Globus pallidus (tissue), 1 donor: ENCODE measurements around the gene SHCBP1L.

Experiments used
- DNase-seq: peaks from one replicate; pipeline ENCODE4 v3.0.0-alpha.2; 2015; ENCODE audit warnings: low spot score

Gene SHCBP1L

DNA sequence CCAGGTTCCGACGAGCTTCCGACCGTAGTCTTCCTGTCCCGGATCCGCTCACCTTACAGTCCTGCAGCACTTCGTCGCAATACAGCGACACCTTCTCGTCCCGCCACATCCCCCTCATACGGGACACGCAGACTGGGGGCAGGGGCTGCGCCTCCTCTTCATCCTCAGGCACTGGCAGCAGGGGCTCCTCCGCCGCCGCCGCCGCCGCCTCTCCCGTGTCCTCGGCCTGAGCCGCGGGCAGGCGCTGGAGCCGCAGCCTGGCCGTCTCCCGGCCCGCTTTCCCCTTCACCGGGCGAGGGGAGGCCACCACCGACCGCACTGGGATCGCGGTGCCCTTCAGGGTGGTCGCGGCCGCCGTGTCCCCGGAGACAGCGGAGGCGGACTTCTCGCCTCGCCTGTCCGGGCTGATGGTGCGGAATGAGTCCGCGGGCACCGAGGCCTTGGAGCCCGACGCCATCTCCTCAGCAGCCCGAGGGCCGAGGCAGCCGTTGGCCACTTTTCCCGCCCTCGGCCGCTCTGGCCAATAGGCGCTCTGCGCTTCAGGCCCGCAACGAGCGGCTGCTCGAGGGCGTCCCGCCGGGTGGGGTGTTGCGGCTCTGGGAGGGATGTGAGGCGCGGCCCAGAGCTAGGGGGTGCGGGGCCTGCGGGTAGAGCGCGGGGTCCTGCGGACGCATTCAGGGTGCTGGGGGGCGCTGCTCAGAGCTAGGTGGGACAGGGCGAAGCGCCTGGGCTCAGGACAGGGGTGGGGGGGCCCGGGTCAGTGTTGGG is at the start of gene SHCBP1L:
SHCBP1L (minus strand) TSS at position 490 of the 768 bp plus-strand sequence; CDS start at position 457, 33 bp downstream.
- no peak for DNase-seq

DNA sequence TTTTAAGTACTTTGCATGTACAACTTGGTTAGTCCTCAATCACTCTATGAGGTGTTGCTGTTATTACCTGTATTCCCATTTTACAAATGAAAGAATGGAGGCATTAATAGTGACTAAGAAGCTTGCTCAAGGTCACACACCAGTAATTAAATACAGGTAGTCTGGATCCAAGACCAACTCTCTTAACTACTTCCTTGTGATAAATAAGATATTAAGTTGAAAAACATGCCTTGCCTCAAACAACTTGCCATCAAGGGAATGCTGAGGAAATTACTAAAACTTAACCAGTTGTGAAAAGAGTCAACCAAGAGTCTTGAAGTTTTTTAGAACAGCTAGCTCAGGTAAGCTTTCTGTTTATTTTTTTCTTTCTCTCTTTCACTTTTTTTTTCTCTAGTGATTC is 49.3 kb upstream of the SHCBP1L start:
- no peak for DNase-seq

DNA sequence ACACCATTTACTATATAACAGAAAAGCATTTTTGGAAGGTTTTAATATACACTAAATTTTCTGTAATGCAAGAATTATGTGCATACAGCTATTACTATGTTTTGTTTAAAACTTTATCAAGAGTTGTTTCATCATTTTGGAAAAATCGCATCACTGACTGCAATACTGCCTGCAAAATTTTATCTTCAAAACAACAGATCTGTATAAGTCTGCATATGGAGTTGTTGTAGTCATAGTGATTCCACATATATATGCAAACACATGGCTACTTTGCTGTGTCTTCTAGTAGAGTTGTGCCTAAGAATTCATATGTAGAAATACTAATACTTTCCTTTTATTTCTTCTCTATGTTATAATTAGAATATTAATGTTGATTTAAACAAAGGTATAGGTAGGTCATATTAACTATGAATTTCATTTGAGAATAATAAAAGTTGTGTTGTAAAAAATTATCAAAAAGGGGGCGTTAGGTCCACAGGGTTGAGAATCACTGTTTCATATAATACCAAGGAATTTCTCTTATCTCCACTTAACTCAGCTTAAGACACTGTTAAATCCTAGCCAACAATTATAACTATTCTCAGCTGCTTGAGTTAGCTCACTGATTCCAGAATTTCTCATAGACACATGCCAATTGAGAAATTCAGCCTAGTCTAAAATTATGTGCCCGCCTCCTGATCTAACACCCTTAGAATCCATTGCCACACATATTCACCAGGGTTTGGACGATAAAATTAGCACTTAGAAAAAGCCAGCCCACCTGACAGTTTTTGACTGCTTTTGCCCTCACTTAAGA is 47.4 kb upstream of the SHCBP1L start:
- no peak for DNase-seq

- DNase-seq = no peak
Observed at GRCh38 chr1:182998482-182998881, 45.5 kb upstream of the SHCBP1L start.

DNA sequence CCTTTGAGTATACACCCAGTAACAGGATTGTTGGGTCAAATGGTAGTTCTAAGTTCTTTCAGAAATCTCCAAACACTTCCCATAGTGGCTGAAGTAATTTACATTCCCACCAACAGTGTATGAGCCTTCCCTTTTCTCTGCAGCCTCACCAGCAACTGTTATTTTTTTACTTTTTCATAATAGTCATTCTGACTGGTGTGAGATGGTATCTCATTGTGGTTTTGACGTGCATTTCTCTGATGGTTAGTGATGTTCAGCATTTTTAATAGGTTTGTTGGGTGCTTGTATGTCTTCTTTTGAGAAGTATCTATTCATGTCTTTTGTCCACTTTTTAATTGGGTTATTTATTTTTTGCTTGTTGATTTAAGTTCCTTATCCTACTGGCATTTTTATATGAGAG is 43.9 kb upstream of the SHCBP1L start:
- no peak for DNase-seq

GRCh38 chr1:182995894-182996293 is 42.9 kb upstream of the SHCBP1L start:
- DNase-seq = no peak

DNA sequence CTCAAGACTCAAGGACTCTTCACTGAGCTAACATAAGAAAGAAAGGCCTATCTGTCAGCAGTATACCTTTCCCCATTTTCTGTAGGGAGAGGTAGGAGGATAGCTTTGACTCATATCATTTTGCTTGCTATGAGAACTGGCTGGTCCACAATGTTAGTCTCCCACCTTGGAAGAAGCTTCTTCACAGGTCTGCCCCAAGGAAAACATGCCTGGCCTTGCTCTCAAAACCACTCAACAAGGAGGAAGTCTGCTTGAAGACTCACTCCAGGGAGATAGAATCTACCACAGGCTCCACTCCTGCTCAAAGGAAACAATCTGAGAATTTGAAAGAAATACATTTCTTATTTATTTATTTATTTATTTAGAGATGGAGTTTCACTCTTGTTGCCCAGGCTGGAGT is 40.8 kb upstream of the SHCBP1L start:
- no peak for DNase-seq

DNA sequence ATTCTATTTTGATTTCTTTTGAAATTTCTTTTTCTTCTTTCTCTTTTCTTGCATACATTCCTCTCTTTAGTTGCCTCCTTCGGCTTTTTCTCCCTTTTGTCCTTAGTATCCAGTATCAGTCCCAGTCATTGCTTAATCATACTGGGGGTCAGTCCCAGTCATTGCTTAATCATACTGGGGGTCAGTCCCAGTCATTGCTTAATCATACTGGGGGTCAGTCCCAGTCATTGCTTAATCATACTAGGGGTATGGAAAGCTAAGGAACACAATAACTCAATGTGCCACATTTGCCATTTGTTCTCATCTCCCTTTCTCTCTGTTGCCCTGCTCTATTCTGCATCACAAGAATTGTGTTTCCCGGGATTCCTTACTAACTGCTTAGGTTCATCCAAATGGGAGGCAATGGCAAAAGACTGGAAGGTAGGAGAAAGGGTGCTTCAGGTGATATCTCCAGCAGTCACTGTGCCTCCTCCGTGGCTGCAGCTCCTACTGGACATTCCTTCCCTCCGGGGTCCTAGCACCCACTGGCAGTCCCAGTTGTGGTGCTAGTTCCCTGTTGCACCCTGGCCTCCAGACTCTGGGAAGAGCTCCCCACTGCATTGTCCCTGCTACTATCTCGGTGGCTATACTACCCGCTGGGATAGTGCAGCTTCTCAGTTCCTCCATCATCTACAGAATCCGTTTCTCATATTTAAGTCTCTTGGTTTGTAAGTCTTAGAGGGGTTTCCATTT is 37.6 kb upstream of the SHCBP1L start:
- DNase-seq = no peak

GRCh38 chr1:182985876-182986275 is 32.9 kb upstream of the SHCBP1L start:
- no peak for DNase-seq

DNA sequence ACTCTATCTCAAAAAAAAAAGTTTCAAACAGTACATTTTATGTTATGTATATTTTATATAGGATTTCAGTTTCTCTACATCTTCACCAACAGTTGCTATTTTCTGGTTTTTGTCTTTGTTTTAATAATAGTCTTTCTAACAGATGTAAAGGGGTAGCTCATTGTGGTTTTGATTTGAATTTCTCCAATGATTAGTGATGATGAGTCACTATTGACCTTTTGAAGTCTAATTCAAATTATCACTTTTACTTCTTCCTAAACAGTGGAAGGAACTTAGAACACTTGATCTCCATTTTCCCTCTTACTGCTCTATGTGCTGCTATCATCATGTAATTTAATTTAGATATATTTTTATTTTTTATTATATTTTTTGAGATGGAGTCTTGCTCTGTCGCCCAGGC is 31.7 kb upstream of the SHCBP1L start:
- no peak for DNase-seq

DNA sequence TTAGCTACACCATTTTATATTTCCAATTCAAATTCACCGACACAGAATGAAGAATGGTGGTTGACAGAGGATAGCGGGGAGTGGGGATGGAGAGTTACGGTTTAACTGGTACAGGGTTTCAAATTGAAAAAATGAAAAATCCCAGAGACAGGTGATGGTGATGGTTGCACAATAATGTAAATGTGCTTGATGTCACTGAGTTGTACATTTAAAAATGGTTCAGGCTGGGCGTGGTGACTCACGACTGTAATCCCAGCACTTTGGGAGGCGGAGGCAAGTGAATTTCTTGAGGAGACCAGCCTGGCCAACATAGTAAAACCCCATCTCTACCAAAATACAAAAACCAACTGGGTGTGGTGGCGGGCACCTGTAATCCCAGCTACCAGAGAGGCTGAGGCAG is 31.2 kb upstream of the SHCBP1L start:
- DNase-seq = no peak

GRCh38 chr1:182978151-182978853 is 25.3 kb upstream of the SHCBP1L start:
- DNase-seq = no peak

- no peak for DNase-seq
Observed at GRCh38 chr1:182977480-182977879, 24.5 kb upstream of the SHCBP1L start.

GRCh38 chr1:182974506-182975191 is 21.7 kb upstream of the SHCBP1L start:
- no peak for DNase-seq

- DNase-seq = no peak
Observed at GRCh38 chr1:182972829-182973228, 19.9 kb upstream of the SHCBP1L start.

GRCh38 chr1:182972231-182972630 is 19.3 kb upstream of the SHCBP1L start:
- no peak for DNase-seq

- DNase-seq = no peak
Observed at GRCh38 chr1:182971219-182971618, 18.3 kb upstream of the SHCBP1L start.

GRCh38 chr1:182968836-182969734 is 16.1 kb upstream of the SHCBP1L start:
- no peak for DNase-seq

GRCh38 chr1:182968151-182968741 is 15.3 kb upstream of the SHCBP1L start:
- DNase-seq = no peak

DNA sequence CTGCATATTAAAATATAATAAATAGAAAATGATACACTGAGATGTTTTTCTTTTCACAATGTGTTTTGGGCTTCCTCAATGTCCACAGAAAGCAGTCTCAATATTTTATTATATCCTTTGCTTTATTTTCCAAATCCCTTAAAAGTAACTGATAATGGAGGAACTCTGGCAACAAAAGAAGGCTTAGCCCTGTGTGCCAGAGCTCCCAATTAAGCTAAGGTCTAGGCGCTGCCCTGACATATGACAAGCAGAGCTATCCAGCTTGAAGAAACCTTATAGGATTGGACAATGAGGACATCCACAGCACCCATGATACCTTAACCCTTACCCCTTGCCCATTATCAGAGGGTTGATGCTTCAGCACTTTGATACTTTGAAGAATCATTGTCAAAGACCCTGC is 12.9 kb upstream of the SHCBP1L start:
- no peak for DNase-seq
